NCI-H524 treated with DMSO at 0.1 percent for 48 hours (cell line): ENCODE results near the gene TPK1.

ENCODE experiments used
- DNase-seq: peaks from one replicate; lab custom pipeline; 2025; lab: John Stamatoyannopoulos, UW

Gene TPK1

GRCh38 chr7:144528536-144529045 is 307.3 kb downstream of the TPK1 start:
- no peak for DNase-seq

- DNase-seq: no peak
Measured at GRCh38 chr7:144527051-144527471, 308.8 kb downstream of the TPK1 start.

DNA sequence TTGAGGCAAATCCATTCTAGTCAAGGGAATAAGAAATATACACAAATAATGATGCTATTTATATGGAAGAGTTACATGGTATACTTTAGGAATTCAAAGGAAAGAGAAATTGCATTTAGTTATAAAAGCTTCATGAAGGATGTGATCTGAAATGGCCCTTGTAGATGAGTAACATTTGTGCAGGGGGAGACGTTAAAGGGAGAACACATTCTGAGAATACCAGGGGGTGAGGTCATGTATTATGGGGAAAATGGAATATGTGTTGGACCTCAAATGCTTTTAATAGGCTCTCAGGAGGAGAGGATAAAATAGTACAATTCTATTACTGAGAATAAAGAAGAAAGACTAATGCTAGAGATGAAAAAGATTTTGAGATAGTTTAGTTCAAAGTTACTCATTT is 309.9 kb downstream of the TPK1 start:
- no peak for DNase-seq

DNA sequence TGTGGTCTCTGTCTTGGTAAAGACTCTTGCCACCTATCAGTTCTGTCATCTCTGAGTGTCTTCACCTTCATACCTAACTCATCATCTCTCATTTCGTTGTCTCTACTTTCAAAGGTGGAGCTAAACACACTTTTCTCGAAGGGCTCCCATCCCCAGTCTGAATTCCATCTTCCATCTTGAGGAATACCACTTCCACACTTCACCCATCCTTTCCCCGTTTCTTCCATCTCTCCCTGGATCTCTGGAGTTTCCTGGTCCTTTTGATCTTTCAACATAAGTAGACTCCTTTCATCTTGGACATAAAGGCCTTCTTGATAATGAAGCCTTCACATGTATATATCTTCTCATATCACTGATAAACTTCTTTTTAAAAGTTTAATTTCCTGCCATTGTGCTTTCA is 311.6 kb downstream of the TPK1 start:
- DNase-seq: no peak

- no peak for DNase-seq
Measured at GRCh38 chr7:144523621-144524020, 312.2 kb downstream of the TPK1 start.

DNA sequence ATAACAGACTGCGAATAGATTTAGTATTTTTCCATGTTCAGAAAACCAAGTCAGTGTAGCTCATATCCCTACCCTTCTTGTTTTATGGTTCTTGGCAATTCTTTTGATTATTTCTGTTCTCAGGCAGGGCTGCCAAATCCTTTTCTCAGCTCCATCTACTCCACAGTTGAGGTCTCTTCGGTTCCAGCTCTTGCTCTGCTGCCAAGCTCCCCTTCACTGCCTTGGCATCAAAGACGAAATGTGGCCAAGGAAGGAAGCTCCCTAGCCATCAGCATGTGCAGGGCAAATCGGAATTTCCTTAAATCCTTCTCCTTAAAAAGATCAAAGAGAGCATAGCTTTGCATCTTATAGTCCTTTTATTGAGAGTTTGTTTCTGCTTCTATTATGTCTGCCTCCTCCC is 315.9 kb downstream of the TPK1 start:
- DNase-seq: no peak

DNA sequence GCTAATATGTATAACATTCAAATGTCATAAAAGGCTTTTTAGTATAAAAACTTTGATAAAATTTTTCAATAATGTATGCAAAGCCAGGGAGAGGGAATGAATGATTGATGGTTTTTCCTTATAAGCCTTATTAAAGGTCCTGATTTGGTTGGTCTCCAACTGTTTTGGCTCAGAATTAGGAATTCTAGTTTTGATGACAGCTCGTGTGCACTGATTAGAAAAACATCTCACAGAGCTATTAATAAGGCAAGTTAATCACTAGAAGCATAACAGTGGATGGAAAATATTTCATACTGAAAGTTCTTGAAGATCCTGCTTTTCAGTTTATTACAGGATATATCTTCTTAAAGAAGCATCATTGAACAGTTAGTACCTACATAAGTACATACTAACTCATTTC is 317.5 kb downstream of the TPK1 start:
- DNase-seq: no peak

DNA sequence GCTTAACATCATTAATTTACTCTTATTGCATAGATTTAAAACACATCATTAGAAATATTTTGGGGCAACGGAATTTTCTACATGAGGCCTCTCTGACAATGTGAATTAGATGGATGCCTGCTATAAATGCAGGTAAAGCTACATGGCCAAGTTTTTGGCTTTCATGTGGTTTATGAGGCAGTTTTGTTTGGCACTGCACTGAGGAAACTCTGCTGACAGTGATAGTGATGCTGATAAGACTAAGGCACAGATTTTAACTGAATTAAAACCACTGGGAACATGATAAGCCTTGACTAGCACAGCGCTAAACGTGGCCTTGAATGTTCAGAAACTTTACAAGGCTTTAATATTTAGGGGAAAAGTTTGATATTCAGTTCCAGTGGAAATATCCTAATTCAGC is 318.1 kb downstream of the TPK1 start:
- no peak for DNase-seq

GRCh38 chr7:144516729-144517525 is 318.9 kb downstream of the TPK1 start:
- DNase-seq: peak; percentile 86

- DNase-seq: no peak
Measured at GRCh38 chr7:144513334-144513733, 322.5 kb downstream of the TPK1 start.

GRCh38 chr7:144510621-144511020 is 325.2 kb downstream of the TPK1 start:
- DNase-seq: no peak

- DNase-seq: no peak
Measured at GRCh38 chr7:144508702-144509101, 327.2 kb downstream of the TPK1 start.

DNA sequence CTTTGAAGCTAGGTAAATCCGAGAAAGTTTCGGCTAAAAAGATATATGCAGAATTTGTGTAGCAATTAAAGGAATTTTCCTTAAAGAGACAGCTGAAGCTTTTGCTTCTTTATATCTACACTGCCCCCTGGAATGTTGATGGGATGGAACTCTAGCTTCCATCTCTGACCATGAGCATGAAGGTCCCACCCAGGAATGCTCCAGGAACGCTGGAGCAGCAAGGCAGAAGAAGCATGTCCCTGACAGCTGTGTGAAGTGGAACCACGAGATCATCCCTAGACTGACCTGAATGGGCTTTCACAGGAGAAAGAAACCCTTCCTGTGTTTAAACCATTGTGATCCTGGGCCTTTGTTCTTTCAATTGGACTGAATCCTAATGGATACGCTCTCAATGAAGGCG is 332.6 kb downstream of the TPK1 start:
- no peak for DNase-seq

DNA sequence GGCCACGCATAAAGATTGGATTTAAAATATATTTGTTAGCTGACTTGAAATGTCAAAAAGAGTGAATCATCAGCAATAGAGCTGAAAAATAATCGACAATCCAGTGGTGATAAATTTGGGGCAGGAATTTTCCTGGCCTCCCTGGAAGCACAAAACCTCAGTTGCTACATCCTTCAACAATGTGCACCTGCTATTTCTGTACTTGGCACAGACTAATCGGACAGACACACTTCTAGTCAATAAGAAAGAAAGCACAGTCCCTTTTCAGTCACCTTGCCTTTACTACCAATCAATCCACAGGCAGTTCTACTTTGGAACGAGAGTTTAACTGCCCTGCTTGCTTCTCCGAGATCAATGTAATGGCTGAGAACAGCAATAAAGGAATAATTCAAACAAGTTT is 335.6 kb downstream of the TPK1 start:
- no peak for DNase-seq

DNA sequence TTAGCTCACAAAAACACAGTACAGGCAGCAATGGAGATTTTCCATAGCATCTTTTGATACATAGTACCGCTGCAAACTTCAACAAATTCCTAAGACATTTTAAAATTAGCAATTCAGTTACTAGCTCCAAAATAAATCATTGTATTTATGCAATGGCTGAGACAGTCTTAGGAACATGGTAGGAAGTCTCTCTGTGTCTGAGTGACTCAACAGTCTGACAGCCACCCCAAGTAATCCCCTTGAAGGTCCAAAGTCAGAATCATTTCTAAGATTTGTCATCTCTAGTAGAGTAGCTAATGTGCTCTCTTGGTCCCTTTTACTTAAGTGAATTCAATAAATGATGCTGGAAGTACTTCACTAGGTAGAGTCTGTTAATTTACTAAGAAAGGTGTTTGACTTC is 338.6 kb downstream of the TPK1 start:
- DNase-seq: no peak

- no peak for DNase-seq
Measured at GRCh38 chr7:144494355-144494754, 341.5 kb downstream of the TPK1 start.

- no peak for DNase-seq
Measured at GRCh38 chr7:144489504-144489903, 346.3 kb downstream of the TPK1 start.

GRCh38 chr7:144488977-144489376 is 346.9 kb downstream of the TPK1 start:
- no peak for DNase-seq

GRCh38 chr7:144487901-144488300 is 348.0 kb downstream of the TPK1 start:
- DNase-seq: no peak

GRCh38 chr7:144484445-144484844 is 351.4 kb downstream of the TPK1 start:
- DNase-seq: no peak

DNA sequence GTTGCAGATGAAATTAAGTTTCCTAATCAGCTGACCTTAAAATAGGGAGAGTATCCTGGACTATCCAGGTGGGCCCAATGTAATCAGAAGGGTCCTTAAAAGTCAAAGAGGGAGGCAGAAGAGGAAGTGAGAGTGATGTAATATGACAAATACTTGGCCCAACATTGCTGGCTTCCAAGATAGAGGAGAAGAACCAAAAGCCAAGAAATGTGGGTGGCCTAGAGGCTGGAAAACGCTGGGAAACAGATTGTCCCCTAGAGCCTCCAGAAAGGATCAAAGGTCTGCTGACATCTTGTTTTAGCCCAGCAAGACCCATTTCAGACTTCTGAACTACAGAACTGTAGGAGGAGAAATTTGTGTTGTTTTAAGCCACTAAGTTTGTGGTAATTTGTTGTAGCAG is 352.7 kb downstream of the TPK1 start:
- DNase-seq: no peak

DNA sequence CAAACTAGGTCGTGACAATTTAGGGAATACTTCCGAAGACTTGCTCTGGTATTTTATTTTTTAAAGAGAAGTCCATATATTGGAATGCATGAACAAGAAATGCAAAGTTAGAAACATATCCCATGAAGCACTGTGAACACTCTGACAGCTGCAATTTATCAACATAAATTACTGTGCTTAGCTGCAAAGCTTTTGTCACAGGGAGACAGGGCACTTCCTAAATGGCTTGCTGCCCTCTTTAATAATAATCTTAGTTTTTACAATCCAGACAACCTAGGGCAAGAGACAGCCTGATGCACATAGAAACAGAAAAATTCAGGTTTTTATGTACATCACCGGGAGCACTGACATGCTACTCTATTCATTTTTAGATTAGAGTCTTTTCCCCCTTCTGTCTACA is 354.0 kb downstream of the TPK1 start:
- no peak for DNase-seq

- no peak for DNase-seq
Measured at GRCh38 chr7:144477348-144477747, 358.5 kb downstream of the TPK1 start.
